Activated naive CD8-positive, alpha-beta T cell treated with anti-CD3 and anti-CD28 coated beads, Interleukin-2, amount 50 U/mL, for 16 hours (primary cell): Measurements from ENCODE around the gene ERI3.

Experiments used
- DNase-seq: peaks from one replicate; pipeline ENCODE4 v3.0.0-alpha.2; 2020; ENCODE audit warnings: low read depth, low spot score

The ERI3 gene

DNA sequence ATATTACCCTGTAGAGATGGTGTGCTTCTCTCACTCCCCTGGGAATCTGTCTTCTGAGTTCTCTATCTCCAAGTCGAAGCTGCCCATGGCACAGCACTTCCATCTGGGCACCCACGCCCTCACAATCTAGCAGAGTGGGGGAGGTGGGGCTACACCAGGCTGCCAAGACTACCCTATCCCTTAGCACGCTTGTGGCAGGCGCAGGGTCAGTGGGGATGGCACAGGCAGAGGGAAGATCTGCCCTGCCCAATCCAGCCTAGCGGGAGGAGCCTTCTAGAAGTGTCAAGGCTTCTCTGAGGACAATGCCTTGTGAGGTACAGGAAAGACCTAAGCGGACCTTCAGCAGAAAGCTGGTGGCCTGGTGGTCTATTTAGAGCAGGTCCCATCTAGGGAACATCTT lies 92.6 kb downstream of the ERI3 start:
- DNase-seq: no peak

DNA sequence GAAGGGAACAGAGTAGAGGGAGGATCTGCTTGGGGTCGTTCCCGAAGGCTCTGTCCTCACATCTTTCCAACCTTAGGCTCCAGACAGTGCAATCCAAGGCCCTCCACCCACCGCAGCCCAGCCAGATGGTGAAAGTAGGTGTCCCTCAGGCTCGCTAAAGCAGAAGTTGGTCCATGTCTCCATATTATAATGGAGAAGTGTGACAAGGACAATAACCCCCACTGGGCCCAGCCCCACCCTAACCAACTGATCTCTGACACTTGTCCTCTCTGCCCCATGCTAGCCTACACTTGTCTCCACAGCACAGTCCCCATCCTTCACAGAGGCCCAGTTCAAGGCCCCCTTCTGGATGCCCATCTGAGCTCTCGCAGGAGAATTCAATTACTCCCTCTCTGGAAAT lies 93.1 kb downstream of the ERI3 start:
- DNase-seq: no peak

DNA sequence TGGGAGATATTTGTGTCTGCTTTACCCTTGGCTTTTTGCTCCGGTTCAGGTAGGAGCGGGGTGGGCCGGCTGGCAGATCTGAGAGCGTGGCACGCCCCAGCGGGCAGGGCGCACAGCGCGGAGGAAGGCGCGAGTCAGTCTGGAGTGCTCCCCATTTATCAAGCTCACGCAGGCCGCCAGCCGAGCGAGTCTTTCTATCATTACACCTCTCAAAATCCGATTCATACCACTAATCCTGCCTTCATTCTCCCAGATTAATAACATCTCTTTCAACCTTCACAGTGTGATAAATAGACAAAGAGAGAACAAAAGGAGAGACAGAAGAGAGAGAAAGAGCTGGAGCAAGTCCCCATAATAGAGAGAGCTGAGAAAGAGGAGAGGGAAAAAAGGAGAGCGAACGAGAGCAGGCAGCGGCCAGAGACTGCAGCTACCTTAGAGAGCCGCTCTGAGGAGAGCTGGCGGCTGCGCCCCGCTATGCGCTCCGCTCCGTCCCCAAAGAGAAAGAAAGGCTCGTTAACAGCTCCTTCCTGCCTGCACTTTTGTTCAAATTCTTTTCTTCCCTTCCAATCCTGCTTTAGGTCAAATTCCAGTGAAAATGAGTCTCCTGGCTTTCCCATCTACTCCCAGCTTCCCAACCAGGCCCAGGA lies 93.8 kb downstream of the ERI3 start:
- DNase-seq: no peak

DNA sequence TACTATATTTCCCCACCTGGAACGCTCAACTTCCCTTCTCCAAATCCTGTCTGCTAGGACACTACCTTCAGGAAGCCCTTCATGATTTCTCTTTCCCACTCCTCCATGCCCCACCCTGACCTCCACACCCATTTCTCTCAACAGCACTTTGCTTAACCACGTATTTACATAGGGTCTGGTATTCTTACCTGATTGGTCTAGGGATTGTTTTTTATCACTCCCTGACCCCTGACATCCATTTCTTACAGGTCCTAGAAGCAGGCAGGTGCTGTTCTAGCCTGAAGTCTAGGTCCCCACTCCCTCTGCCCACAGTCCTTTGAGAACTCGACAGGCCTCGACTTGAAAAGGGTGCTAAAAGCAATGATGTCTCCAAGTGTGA lies 94.3 kb downstream of the ERI3 start:
- DNase-seq: no peak

DNA sequence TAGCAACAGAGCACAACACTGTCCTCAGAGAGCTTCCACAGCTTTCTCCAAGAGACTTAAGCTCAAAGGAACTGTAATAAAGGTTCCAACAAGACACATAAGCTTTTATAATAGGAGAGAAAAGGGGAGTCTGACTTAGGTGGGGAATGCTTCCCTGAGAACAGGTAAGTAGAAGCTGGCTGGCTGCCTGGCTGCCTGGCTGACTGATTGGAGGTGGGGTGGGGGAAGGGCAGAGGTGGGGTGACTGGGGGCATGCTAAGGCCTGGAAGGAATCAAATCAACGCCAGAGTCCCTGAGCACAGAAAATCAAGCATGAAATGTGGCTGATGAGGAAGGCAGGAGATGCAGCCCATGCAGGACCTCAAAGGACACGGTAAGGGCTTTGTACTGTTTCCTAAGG lies 96.0 kb downstream of the ERI3 start:
- DNase-seq: no peak

DNA sequence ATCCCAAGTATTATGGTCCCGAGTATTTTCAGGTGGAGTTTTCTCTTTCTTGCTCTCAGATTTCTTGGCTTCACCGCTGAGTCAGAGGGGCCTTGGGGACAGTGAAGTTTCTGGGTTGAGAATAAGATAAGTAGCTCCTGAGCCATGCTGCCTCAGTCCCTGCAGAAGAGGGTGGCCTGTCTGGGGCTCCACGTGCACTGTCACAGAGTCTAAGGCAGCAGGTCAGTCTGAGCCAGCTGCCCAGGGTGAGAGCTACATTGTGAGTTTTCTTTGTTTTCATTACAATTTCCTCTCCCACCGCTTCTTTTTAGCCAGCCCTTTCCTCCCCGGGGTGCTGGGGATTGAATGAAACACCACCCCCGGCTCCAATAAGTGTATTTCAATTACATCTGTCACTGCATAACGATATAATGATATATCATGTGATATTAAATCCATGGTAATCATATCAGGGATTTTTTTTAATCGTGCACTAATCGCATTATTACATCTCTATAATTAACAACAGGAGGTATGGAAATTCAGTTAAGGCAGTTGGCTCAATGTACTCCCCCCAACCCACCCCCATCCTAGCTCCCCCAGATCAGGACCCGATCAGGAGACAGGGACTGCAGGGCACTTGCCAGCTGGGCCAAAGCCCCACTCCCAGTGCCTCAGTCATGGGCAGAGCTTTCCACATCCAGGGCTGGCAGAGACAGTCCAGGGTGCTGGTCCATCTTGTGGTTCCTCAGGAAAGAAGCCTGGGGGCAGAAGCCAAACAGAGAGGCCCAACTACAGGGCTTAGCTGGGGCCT lies 98.1 kb downstream of the ERI3 start:
- DNase-seq: no peak

DNA sequence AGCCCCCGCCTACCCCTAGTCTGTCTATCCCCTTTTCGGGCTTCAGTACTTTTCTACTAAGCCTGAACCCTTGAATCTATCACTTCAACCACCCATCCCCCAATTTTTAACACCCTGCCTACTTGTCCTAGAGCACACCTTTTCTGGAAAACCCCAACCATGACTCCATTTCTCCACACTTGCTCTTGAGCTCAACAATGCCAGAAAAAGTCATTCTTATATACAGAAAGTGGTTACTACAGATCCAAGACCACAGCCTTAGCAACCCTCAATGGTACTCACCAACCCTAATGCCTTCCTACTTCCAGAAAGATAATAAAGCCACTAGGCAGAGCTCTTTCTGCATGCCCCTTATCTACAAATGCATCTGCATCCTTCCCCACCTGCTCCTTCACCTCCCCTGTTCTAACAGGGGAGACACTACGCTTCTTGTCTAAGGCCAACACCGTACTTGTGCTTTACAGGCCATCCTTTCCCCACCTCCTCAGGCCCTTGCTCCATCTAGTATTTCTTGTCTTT lies 100.6 kb downstream of the ERI3 start:
- DNase-seq: no peak

DNA sequence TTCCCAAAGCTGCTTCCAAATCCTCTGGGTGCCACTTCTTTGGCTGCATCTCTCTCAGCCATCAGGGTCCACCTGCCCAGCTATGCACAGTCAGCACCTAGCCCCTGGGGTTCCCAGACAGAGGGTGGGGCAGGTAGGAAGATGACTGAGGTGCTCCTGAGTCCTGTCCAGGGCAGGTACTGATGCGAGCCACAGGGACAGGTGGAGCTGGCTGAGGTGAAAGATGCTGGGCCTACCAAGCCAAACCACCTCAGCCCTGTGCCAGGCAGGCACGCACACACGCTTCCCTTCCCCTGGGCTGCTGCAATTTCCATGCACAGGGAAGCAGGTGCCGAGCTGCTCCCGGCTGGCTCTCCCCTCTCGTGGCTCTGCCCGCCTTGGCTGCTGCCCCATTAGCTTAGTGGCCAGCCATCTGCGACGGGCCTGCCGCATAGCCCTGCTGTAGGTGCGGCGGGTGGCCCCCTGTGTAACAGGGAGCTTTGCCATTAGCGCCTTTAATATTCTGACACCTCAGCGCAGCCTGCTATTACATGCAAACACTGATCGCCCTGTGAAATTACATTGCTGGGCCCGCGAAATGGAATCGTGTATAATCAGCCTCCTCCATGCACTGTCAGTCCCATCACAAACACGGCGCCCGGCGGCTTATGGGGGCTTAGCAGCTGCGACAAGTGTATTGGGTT lies 102.9 kb downstream of the ERI3 start:
- DNase-seq: no peak

DNA sequence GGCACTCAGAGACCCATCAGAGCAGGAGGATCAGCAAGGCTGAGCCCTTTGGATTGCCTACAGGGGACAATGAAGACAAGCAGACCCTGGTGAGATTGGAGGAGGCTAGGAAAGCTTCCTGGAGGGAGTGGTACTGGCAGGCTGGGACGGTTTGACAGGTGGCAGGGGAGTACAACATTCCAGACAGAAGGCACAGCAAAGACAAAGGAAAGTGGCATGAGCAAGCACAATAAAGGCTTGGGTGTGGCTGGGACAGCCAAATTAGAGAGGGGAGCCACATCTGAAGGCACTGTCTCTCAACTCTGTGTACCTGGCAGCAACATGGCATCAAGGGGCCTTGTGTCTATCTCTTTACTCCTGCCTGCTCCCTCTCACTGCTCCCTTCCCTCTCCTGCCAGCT lies 103.6 kb downstream of the ERI3 start:
- no peak for DNase-seq

DNA sequence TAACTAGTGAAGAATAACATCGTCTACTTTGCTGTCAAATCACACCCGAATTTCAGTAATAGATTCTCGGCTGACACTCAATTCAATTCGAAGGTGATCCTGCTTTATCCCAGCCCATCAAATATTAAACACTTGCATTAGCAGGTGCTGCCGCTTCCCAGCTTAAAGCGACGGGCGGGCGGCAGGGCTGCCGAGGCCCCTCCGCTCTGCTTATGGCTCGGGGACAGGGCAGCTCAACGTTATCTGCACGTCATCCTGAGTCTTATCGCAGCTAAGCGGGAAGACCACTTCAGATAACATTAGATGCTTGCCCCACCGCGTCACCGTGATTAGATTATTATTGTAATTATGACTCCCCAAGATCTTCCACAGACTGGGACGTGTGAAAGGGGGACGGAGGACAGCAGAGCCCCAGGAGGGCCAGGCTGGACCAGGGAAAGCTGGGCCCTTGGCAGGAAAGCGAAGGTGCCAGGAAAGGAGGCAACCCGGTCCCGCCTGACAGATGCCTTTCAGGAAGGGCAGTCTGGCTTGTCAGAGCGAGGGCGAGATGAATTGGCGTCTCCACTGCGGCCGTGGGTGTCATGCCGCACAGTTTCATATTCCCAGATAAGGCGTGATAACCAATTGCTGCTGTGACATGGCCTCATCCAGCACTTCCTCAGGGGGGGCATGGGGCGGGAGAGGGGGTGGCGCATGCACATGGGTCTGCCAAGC lies 104.8 kb downstream of the ERI3 start:
- DNase-seq: no peak

DNA sequence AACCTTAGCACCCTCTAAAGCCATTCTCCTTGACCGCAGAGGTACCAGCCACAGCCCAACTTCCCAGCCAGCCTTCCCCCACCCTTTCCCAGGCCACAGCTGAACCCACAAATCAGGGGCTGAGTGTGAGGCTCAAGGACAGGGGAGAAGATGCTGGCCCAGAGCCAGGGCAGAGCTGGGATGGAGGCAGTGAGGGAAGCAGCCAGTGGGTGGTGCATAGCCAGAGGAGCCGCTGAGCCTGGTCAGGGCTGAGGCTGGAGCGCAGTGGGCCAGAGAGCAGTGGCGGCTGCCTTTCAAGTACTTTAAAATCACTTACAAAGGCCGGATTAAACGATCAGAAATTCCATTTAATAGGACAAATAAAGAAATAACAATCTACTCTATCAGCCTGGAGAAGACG lies 105.5 kb downstream of the ERI3 start:
- no peak for DNase-seq

DNA sequence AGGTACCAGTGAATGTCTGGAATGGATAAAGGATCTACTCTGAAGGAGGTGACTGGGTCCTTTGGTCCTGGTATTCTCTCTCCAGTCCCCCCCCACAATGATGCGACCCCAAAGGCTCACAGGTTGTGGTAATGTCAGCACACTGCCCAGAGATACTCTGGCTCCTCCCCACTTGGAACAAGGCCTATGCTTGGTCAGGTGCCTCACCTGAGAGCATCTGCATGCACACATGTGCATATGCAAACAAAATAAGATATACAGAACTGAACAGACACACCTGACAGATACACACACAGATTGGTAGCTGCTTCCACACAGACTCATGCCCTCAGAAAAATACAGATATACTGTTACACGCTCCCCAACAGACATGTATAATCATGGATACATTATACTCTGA lies 108.3 kb downstream of the ERI3 start:
- no peak for DNase-seq

DNA sequence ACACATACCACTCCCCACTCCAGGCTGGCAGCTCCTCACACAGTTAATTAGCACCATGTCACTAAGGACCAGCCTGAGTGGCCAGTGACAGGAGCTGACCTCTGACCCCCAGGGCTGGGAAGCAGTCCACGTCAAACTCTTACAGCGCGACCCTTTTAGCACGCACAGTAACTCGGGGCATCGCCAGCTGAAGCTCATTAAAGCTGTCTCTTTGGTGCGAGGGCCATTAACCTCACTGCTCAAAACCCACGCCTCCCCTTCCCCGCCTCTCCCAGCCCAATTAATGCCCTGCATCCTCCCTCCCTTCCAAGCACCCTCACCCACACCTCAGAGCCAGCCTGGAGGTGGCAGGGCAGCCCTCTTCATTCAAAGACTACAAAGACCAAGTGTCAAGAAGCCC lies 110.1 kb downstream of the ERI3 start:
- no peak for DNase-seq

DNA sequence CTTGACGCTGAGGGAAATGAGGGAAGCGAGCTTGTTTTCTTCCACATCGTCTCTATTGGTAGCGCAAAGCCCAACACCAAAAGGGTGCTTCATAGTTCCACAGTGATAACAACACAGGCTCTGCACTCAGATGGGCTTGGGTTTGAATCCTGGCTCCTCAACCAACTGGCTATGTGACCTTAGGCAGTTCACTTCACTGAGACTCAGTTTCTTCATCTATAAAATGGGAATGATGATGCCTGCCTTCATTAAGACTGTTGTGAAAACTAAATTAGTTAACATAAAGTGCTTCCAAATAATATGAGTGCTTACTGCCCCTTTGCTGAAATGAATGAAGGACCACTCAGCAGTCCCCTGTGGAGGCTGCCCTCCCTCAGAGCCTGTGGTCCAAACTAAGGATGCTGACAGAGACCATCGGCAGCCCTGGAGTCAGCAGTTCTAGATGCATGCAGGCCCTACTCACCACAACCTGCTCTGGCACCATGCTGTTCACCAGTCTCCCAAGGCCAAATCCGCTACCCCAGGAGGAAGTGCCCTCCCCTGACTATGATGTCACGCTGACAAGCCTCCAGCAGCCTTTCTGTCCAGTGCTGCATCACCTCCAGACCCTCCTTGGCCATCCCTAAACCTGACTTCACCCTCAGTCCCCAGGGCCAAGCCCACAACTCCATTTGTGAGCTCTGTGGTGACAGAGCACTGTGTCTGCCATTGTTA lies 111.1 kb downstream of the ERI3 start:
- no peak for DNase-seq

DNA sequence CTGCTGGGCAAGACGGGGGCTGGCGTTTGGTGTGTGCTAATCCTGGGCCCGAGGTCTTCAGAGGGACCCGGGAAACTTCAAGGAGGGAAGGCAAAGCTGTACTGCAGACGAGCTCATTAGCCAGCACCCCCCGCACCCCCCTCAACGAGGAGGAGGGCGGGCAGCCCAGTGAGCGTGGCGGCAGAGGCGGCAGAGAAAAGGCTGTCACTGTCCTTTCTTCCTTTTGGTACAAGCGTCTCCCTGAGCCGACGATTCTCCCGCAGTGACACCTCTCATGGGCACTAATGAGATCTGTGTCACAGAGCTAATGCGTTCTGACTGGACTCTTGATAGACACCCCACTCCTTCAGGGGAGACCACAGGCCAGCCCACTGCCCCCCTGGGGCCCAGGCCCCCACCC lies 112.3 kb downstream of the ERI3 start:
- no peak for DNase-seq

DNA sequence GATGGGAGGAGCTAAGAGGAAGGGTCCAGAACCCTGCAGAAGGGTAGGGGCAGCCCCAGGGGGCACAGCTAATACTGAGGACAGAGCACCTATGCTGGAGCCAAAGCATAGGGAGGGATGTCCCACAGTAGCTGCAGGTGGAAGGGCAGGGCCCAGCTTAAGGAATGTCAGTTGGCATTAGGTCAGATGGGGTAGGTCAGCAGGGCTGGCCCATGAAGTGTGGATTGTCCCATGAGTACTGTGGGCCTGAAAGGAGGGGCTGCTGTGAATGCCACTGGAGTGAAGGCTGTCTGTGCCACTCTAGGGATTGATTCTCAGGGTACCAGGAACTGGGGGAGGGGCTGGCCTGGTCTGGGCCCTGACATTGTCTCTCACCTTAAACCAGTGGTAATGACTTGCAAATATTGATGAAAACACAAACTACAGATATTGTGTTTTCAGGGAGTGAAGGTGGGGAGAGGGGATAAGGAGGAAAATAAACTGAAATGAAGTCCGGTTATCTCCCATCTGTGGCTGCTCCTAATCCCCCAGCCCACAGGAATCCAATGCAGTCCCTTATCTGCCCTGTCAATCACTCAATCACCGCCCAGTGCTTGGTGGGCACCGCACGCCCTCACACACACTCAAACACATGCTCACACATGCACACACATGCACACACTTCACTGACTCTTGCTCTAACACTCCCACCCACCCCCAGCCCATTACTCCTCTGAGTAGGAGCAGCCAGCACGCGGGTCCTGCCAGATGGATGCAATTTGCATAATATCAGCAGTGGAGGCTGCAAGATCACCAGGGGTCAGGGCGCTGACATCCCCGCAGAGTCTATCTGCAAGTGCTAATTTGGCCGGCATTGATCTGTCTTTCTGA lies 114.0 kb downstream of the ERI3 start:
- DNase-seq: no peak

DNA sequence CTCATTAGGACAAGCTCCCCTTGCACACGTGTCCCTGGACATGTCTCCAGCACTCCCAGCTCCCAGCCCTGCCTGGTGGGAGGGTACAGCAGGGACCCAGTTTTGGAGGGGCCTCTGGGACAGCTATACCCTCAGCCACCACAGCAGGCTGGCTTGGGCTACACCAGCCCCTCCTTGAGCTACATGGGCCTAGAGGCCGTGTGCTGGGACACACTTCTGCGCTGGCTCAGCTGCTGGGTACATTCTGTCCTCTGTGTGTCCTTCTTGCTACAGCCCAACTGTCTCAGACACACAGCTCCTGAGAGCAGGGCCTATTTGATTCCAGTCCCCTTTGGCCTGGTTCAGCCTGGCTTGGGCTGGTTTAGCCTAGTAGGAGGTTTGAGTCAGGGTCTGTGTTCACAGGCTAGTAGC lies 115.1 kb downstream of the ERI3 start:
- no peak for DNase-seq

DNA sequence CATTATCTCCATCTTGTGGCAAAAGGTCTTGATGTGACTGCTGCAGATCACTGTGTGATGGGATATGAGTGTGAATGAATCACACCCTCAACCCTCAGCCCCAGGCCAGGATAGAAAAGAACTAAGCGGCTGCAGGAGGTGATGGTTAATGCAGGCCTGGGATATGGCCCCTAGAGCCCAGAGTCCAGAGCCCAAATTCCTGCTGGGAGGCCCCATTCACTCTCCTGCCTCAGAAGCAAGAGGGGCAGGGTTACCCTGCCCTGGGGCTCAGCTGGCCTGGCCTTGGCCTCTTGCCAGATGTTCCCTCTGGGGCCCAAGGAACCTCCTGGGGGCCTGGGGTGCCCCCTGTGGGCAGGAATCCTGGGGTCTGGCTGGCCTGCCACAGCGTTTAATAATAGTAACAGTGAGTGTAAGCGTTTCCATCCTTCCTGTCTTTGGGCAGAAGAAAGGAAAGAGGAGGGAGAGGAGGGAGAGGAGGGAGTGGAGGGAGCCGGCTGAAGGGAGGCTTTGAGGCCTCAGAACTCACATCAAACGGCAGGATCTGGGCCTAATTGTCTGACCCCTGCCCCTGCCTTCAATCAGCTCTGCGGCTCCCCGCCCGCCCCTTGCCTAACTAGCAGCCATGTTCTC lies 115.6 kb downstream of the ERI3 start:
- no peak for DNase-seq

DNA sequence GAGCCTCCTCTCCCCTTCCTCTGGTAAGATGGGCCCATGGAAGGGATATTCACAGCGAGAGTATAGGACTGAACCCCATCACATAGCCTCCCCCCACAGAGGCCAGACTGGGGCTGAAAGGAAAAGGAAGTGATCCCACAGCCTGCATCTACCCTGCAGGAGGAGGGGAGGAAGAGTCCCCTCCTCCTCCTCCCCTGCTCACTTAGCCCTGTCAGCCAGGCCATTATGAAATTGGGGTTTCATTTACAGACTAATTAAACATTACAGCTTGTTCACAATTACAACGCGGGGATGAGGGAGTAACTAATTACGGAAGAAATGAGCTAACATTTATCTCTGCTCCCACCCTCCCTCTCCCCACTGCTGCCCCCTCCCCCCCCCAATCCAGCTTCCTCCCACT lies 116.4 kb downstream of the ERI3 start:
- no peak for DNase-seq
